Loucy (cell line): ENCODE measurements around the gene ZNF530.
A peak's percentile ranks its signal among the peaks of the same experiment; 100 is the strongest.

Experiments
- H2AFZ ChIP-seq: fragments of 200-600 bp; sonication (generic); 2 replicates; pipeline ENCODE4 v1.6.0; 2016; ENCODE audit warnings: antibody characterized with exemption, mild to moderate bottlenecking, low read length, moderate library complexity
- H3F3A ChIP-seq: fragments of 200-600 bp; 2 replicates; pipeline ENCODE4 v1.6.0; 2016; ENCODE audit warnings: antibody characterized with exemption, low read depth, mild to moderate bottlenecking
- H3K27me3 ChIP-seq: fragments of 200-600 bp; sonication (generic); 2 replicates; pipeline ENCODE4 v1.6.1; 2014; ENCODE audit warnings: low read length, mild to moderate bottlenecking; ENCODE audit not compliant: insufficient read depth, poor library complexity, severe bottlenecking
- H3K36me3 ChIP-seq: fragments of 200-600 bp; sonication (generic); 2 replicates; pipeline ENCODE4 v1.6.1; 2016; ENCODE audit warnings: low read length; ENCODE audit not compliant: insufficient read depth
- H3K4me1 ChIP-seq: fragments of 200-600 bp; sonication (generic); 2 replicates; pipeline ENCODE4 v1.5.1; 2014; ENCODE audit warnings: low read length, mild to moderate bottlenecking; ENCODE audit not compliant: insufficient read depth, poor library complexity, severe bottlenecking
- H3K4me2 ChIP-seq: fragments of 200-600 bp; sonication (generic); 2 replicates; pipeline ENCODE4 v1.6.0; 2014; ENCODE audit warnings: antibody characterized with exemption, low read length, low read depth, mild to moderate bottlenecking; ENCODE audit not compliant: poor library complexity, severe bottlenecking
- H3K4me3 ChIP-seq: fragments of 200-600 bp; sonication (generic); 2 replicates; pipeline ENCODE4 v1.5.1; 2014; ENCODE audit warnings: low read length, mild to moderate bottlenecking, mixed read lengths; ENCODE audit not compliant: poor library complexity, severe bottlenecking
- H3K79me2 ChIP-seq: fragments of 200-600 bp; sonication (generic); 2 replicates; pipeline ENCODE4 v1.6.1; 2014; ENCODE audit warnings: low read length; ENCODE audit not compliant: insufficient read depth
- H3K9ac ChIP-seq: fragments of 200-600 bp; sonication (generic); 2 replicates; pipeline ENCODE4 v1.6.0; 2014; ENCODE audit warnings: mild to moderate bottlenecking, low read depth, low read length, moderate library complexity; ENCODE audit not compliant: poor library complexity, severe bottlenecking
- H3K9me2 ChIP-seq: fragments of 200-600 bp; sonication (generic); replicated peaks from 2 replicates; pipeline ENCODE4 v1.6.1; 2016; ENCODE audit warnings: low read depth, low read length, mixed read lengths
- H3K9me3 ChIP-seq: fragments of 200-600 bp; sonication (generic); 2 replicates; pipeline ENCODE4 v1.6.1; 2014; ENCODE audit warnings: mild to moderate bottlenecking, antibody characterized with exemption, low read length, low read depth; ENCODE audit not compliant: insufficient read depth
- H4K20me1 ChIP-seq: fragments of 200-600 bp; sonication (generic); 2 replicates; pipeline ENCODE4 v1.6.0; 2014; ENCODE audit warnings: antibody characterized with exemption, low read length, mild to moderate bottlenecking; ENCODE audit not compliant: insufficient read depth, poor library complexity, severe bottlenecking
- EZH2phosphoT487 ChIP-seq: fragments of 200-600 bp; IDR thresholded peaks from 2 replicates; pipeline ENCODE4 v1.6.1; 2018; ENCODE audit warnings: antibody characterized with exemption, mild to moderate bottlenecking, moderate library complexity, borderline replicate concordance
- TF ChIP-seq, protein P1 (sequence below): fragments of 200-600 bp; sonication (generic); conservative IDR thresholded peaks from 2 replicates; pipeline ENCODE4 v1.5.1; 2014; ENCODE audit warnings: mild to moderate bottlenecking, antibody characterized with exemption, low read length

Gene ZNF530

DNA sequence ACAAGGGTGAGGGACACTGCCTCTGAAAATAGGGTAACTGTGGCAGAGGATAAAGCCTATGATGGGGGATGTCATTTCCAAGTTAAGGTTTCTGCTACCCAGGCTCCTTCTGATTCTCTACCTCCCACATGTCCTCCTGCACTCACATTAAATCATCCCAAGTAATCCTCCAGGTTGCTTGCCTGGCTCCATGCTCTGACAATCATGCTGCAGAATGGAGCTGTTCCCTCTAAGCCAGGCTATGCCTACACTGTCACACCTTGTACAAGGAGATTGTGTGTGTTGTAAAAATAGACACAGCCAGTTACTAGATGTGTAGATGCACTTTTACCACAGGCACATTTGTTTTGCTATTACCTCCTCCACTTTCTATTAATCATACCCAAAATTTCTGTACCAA, 29.0 kb upstream of the ZNF530 start:
- H4K20me1 ChIP-seq = no peaks in the 10 kb centered on the region
- no peak overlapping the region for H3K4me2 ChIP-seq
- no peaks in the 10 kb centered on the region for H3K4me1 ChIP-seq
- H3K27me3 ChIP-seq = no peaks in the 10 kb centered on the region
- no peaks in the 10 kb centered on the region for H3K9me2 ChIP-seq
- H3F3A ChIP-seq = no peaks in the 10 kb centered on the region
- H3K9ac ChIP-seq = no peak overlapping the region
- TF ChIP-seq, protein P1, sequence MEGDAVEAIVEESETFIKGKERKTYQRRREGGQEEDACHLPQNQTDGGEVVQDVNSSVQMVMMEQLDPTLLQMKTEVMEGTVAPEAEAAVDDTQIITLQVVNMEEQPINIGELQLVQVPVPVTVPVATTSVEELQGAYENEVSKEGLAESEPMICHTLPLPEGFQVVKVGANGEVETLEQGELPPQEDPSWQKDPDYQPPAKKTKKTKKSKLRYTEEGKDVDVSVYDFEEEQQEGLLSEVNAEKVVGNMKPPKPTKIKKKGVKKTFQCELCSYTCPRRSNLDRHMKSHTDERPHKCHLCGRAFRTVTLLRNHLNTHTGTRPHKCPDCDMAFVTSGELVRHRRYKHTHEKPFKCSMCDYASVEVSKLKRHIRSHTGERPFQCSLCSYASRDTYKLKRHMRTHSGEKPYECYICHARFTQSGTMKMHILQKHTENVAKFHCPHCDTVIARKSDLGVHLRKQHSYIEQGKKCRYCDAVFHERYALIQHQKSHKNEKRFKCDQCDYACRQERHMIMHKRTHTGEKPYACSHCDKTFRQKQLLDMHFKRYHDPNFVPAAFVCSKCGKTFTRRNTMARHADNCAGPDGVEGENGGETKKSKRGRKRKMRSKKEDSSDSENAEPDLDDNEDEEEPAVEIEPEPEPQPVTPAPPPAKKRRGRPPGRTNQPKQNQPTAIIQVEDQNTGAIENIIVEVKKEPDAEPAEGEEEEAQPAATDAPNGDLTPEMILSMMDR = no peak
- no peak for TF ChIP-seq EZH2phosphoT487
- H3K79me2 ChIP-seq = no peaks in the 10 kb centered on the region; the same call in 1 of the 2 replicates
- H3K36me3 ChIP-seq = peaks cover 39% of the 10 kb centered on the region
- H3K4me3 ChIP-seq = no peak overlapping the region
- no peak overlapping the region for H2AFZ ChIP-seq
- H3K9me3 ChIP-seq = peaks cover 77% of the 10 kb centered on the region

DNA sequence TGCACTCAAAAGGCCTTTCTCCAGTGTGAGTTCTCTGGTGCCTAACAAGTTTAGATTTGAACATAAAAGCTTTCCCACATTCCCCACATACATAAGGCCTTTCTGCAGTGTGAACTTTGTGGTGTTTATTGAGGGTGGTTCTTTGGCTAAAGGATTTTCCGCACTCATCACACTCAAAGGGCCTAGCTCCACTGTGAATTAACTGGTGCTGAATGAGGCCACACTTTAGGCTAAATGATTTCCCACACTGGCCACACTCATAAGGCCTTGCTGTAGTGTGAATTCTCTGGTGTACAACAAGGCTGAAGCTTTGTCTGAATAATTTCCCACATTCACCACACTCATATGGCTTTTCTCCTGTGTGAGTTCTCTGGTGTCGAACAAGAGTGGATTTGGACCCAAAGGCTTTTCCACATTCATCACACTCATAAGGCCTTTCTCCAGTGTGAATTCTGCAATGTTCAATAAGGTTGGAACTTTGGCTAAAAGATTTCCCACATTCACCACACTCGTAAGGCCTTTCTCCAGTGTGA, 27.2 kb upstream of the ZNF530 start:
- H3K4me2 ChIP-seq = no peak overlapping the region
- peaks cover 60% of the 10 kb centered on the region for H3K9me3 ChIP-seq
- H3K4me1 ChIP-seq = peaks cover 3% of the 10 kb centered on the region
- no peaks in the 10 kb centered on the region for H4K20me1 ChIP-seq
- H3F3A ChIP-seq = no peaks in the 10 kb centered on the region
- H3K79me2 ChIP-seq = peaks cover 12% of the 10 kb centered on the region
- H3K36me3 ChIP-seq = peaks cover 39% of the 10 kb centered on the region
- H3K9ac ChIP-seq = no peak overlapping the region
- no peaks in the 10 kb centered on the region for H3K27me3 ChIP-seq
- no peaks in the 10 kb centered on the region for H3K9me2 ChIP-seq
- H3K4me3 ChIP-seq = no peak overlapping the region
- TF ChIP-seq, protein P1 = no peak
- no peak for TF ChIP-seq EZH2phosphoT487
- no peak overlapping the region for H2AFZ ChIP-seq

DNA sequence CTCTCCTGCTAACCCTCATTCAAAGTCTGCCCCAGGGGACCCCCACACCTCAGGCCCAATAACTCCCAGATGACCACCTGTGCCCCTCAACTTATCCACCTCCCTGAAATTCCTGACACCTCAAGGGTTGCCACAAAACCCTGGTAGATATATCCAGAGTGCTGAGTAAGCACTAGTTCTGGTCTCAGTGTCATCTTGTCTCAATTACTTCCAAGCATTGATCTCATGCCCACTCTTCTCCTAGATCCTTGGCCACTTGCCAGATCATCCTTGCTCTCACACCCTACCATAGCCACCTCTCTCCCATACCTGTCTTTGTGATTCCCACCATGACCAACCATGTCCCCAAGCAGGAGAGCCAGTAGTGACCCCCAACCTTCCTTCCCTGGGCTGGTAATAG, 23.0 kb upstream of the ZNF530 start:
- peak overlapping the region; percentile 91 for H3K4me3 ChIP-seq
- peaks cover 24% of the 10 kb centered on the region for H3K79me2 ChIP-seq
- H3K4me2 ChIP-seq = peak overlapping the region; percentile 91
- H3K9ac ChIP-seq = no peak overlapping the region
- H4K20me1 ChIP-seq = no peaks in the 10 kb centered on the region
- TF ChIP-seq, protein P1 = no peak
- TF ChIP-seq EZH2phosphoT487 = no peak
- H3K9me2 ChIP-seq = no peaks in the 10 kb centered on the region
- H3F3A ChIP-seq = no peaks in the 10 kb centered on the region
- peaks cover 20% of the 10 kb centered on the region for H3K4me1 ChIP-seq
- no peak overlapping the region for H2AFZ ChIP-seq
- H3K36me3 ChIP-seq = peaks cover 39% of the 10 kb centered on the region
- peaks cover 32% of the 10 kb centered on the region for H3K9me3 ChIP-seq
- no peaks in the 10 kb centered on the region for H3K27me3 ChIP-seq
